IMR-90 (cell line): ENCODE data around the gene ZNF23.

ENCODE experiments used
- CEBPB ChIP-seq: IDR thresholded peaks from 2 replicates; pipeline ENCODE4 v1.6.1; 2012; ENCODE audit warnings: low read depth, low read length, improper control_type of control experiment
- CTCF ChIP-seq: conservative IDR thresholded peaks from 2 replicates; pipeline ENCODE4 v1.5.1; 2012; ENCODE audit warnings: mild to moderate bottlenecking, low read depth, low read length, improper control_type of control experiment
- POLR2A ChIP-seq: IDR thresholded peaks from 2 replicates; pipeline ENCODE4 v1.6.1; 2012; ENCODE audit warnings: mild to moderate bottlenecking, low read depth, low read length
- RFX5 ChIP-seq: IDR thresholded peaks from 2 replicates; pipeline ENCODE4 v1.8.0; 2012; ENCODE audit warnings: low read depth, mild to moderate bottlenecking, low read length, moderate library complexity
- SMC3 ChIP-seq: fragments of 150-350 bp; IDR thresholded peaks from 2 replicates; pipeline ENCODE4 v1.6.1; 2016; ENCODE audit warnings: low read depth, mild to moderate bottlenecking, antibody characterized with exemption, low read length, moderate library complexity

DNA sequence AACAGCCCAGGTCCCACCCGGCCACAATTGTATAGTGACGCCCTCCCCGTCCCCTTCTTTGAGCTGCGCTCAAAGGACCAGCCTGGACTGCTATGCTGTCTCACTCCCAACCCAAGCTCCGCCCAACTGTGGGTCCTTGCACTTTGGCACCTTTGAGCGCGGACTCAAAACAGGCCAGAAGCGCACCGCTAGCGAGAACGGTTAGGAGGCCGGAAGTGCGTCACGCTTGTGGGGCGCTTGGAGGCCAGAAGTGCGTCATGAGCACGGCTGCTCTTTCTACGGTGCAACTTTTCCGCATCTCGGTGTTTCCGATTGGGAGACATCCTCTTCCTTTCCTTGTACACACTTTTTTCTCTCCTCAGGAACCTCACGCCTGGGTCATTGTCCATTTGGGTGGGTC is 27.1 kb upstream of the ZNF23 start, which contains the start of gene ZNF19:
- no peak for TF ChIP-seq CTCF
- TF ChIP-seq SMC3, result no peak
- no peak for TF ChIP-seq CEBPB
- TF ChIP-seq RFX5, result no peak
- no peak for TF ChIP-seq POLR2A
